T-helper 1 cell treated with Interleukin-12 subunit alpha and Interleukin-12 subunit beta and Interleukin-4 antibody, amounts not matched to agents 30 ng/mL and 1 ng/mL, for 36 hours (primary cell): ENCODE data around the gene ZNF490. TPM values are rescaled to one million over a fixed set of nuclear protein-coding genes. Genes with fewer than 3 reads are reported as not detected.
"Not testable (repeated sequence)": the region's sequence is repeated elsewhere in the genome, so short reads cannot be mapped to it uniquely, and the experiment has no call there.

Experiments
- intact Hi-C: fragments of 100-400 bp; cut with micrococcal nuclease; formaldehyde crosslinking; loops from one replicate; pipeline ENCODE4 v1.15.1; 2024
- total RNA-seq: library from RNA; stranded (reverse); gene quantifications from 2 replicates; pipeline ENCODE4 v1.2.3, GENCODE V29; 2022

The ZNF490 gene
- total RNA-seq, 1 donor from 2014 or later = 13.1 TPM

- intact Hi-C loops = no loop called here
Measured at GRCh38 chr19:12623361-12624031, 12.9 kb upstream of the ZNF490 start.

- intact Hi-C loops = not testable (repeated sequence)
Measured at GRCh38 chr19:12621253-12622024, 10.8 kb upstream of the ZNF490 start.

GRCh38 chr19:12617646-12618045 is 7.0 kb upstream of the ZNF490 start:
- intact Hi-C loops = loop anchor here (10.0 kb wide), 1 partner anchor 537 kb away; the partner anchor contains the start of genes IER2 and STX10

- intact Hi-C loops = loop anchor here (2.0 to 10.0 kb wide), 7 partner anchors 171 to 543 kb away; partner anchors contain the start of genes CALR, IER2, JUNB and STX10
Measured at GRCh38 chr19:12611361-12611699, 717 bp upstream of the ZNF490 start.

- intact Hi-C loops = no loop called here
Measured at GRCh38 chr19:12607631-12608030, 3.0 kb downstream of the ZNF490 start.

GRCh38 chr19:12606796-12607195 is 3.8 kb downstream of the ZNF490 start:
- intact Hi-C loops = no loop called here

DNA sequence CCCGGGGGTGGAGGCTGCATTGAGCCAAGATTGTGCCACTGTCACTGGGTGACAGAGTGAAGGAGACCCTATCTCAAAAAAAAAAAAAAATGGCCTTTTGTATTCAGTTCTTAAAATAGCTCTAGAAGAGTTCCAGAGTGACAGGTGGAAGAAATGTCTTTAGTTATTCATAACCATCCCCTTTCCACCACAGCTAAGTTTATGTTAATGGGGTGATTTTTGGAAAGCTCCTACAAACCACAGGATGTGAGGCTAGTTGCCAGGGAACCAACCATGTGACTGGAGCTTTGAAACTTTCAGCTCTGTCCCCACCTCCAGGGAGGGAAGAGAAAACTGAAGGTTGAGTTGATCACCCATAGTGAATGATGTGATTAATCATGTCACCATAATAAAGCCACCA is 6.9 kb downstream of the ZNF490 start:
- intact Hi-C loops = loop anchor here (1.0 to 2.0 kb wide), 4 partner anchors 10 to 121 kb away; no protein-coding TSS in a partner anchor

GRCh38 chr19:12597594-12597993 is 13.0 kb downstream of the ZNF490 start:
- intact Hi-C loops = no loop called here

DNA sequence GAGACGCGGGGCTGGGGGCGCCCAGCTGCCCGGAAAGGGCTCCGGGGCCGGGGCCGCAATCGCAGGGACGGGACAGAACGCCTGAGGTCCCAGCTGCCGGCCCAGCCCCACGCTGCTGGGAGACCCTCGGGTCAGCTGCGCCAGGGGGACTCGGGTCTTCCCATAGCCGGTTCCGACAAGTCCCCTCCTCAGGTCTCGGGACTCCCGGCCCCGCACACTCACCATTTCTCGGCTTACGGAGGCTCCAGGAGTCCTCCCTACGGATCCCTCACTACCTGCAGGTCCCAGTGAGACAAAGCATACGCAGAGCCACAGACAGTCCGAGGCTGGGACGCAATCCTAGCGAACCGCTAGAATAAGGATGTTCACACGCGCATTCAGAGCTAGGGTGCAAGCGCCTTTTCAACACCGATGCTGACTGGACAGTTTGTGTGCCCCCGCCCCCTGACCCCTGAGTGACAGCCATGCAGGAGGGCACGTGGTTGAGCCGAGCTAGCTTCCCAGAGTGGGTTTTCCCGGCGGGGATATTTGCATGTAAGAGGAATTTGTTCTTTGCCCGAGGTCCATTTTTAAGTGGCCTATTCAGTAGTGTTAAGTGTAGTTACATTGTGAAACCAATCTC is 13.6 kb downstream of the ZNF490 start:
- intact Hi-C loops = no loop called here

DNA sequence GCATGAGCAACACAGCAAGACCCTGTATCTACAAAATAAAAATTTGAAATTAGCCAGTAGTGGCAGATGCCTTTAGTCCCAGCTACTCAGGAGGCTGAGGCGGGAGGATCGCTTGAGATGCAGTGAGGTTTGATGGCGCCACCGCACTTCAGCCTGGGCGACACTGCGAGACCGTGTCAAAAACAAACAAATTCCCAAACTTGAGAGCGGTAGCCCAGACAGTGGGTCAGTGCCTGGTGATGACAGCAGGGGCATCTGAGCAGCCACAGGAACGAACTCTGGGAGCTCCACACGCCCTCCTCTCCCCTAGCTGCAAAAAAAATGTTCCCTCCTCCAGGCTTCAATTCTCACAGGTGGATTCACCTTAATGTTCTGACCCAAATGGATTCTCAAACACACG is 14.1 kb downstream of the ZNF490 start:
- intact Hi-C loops = no loop called here

- intact Hi-C loops = no loop called here
Measured at GRCh38 chr19:12581100-12581499, 29.5 kb downstream of the ZNF490 start.

GRCh38 chr19:12580180-12580694 is 30.4 kb downstream of the ZNF490 start:
- intact Hi-C loops = no loop called here

DNA sequence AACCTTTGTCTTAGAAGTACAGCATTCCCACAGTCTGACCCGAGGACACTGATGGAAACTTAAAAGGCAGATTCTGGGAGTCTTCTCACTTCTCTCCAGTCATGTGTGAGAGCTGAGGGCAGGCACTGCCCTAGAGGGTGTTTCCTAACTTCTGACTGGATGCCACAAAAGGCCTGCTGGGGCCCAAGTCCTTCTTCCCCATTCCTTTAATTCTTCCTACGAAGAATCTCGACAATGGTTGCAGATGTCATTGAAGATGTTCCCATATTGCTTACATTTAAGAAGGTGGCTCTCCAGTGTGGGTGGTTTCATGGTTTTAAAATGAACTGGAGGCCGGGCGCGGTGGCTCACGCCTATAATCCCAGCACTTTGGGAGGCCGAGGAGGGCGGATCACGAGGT is 32.0 kb downstream of the ZNF490 start:
- intact Hi-C loops = no loop called here

- intact Hi-C loops = no loop called here
Measured at GRCh38 chr19:12574036-12574435, 36.6 kb downstream of the ZNF490 start.

DNA sequence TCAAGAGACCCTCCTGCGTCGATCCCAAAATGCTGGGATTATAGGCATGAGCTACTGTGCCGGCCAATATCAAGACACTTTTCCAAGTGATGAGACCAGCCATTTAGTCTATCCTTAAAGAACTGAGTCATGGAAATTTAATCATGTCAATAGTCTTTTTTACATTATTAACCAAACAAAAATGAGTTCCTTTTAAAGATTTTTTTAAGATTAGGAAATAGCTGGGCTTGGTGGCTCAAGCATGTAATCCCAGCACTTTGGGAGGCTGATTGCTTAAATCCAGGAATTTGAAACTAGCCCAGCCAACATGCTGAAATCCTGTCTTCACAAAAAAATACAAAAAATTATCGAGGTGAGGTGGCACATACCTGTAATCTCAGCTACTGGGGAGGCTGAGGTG is 42.7 kb downstream of the ZNF490 start:
- intact Hi-C loops = no loop called here

DNA sequence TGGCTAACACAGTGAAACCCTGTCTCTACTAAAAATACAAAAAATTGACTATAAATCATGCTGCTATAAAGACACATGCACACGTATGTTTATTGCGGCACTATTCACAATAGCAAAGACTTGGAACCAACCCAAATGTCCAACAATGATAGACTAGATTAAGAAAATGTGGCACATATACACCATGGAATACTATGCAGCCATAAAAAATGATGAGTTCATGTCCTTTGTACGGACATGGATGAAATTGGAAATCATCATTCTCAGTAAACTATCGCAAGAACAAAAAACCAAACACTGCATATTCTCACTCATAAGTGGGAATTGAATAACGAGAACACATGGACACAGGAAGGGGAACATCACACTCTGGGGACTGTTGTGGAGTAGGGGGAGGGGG is 44.2 kb downstream of the ZNF490 start:
- intact Hi-C loops = not testable (repeated sequence)

GRCh38 chr19:12564016-12564664 is 46.5 kb downstream of the ZNF490 start:
- intact Hi-C loops = loop anchor here (1.0 to 2.0 kb wide), 8 partner anchors 13 to 283 kb away; partner anchors contain the start of genes ZNF490, ZNF564 and ZNF791

DNA sequence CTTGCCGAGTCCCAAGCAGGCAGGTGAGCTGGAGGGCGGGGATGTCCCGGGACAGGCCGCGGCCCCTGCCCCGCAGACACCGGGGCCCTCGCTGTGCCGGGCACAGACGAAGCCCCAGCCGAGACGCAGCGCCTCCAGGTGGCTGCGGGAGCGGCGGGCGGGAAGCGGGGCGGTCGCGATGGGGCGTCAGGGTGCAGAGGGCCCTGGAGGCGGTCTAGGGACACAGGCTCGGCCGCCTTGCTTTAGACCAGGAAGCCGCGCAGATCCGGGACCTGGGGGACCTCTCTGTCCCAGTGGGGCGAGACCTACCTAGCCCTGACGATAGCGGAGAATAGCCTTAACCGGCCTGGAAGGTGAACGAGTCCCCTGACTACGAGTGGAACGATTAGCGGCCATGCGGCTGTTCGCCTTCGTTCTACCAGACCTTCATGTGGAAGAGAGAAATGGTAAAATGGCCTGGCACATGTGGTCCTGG is 55.1 kb downstream of the ZNF490 start:
- intact Hi-C loops = no loop called here

DNA sequence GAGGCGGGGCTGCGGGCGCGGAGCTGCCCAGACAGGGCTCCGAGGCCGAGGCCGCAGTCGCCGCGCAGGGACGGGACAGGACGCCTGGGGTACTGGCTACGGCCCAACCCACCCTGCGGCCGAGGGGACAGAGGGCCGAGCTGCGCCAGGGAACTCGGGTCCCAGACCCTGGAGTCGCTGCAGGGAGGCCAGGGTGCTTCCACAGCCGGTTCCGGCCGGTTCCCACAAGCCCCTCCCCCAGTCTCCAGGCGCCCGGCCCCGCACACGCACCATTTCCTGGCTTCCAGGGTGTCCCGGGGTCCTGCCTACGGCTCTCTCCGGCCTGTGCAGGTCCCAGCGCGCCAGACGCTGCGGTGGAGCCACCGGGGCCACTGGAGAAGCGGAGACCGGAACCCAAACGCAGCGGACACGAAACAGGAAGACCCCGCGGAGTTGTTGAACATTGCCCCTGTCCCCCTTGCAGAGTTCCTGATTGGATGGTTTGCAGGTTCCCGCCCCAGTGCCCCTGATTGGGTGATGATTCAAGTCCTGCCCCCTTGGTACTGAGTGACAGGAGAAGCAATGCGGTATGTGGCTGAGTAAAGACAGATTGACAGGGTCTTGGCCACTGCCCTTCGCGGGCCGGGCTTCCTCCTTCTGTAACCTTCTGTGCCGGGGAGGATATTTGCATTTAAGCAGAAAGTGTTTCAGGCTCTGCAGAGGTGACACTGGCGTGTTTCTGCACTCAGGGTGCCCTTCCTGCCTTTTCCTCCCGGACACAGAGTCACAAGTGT is 59.4 kb downstream of the ZNF490 start, which contains the start of gene ZNF564:
Gene ZNF564 (minus strand): TSS at position 423 of the 773 bp plus-strand sequence. CDS start 150 bp downstream, at position 273.
- intact Hi-C loops = loop anchor here (1.0 to 5.0 kb wide), 16 partner anchors 13 to 626 kb away; partner anchors contain the start of genes DHPS, GET3, TNPO2 and ZNF44

GRCh38 chr19:12546903-12547302 is 63.7 kb downstream of the ZNF490 start:
- intact Hi-C loops = no loop called here
